ENCODE results near the gene RHBDF1.

GRCh38 chr16:119835-120491 lies 47.5 kb upstream of the RHBDF1 start:
- no peak for TF ChIP-seq CTCF (IDR thresholded peaks at IDR 0.05; ENCODE audit: low read length)
- no peak for TF ChIP-seq EZH2 (optimal IDR thresholded peaks at IDR 0.05; ENCODE audit: low read depth, low read length)
- no peak for TF ChIP-seq EZH2phosphoT487 (IDR thresholded peaks at IDR 0.05; ENCODE audit: low read length)
